NB4 (cell line): ENCODE results near the gene FAM32A.

Experiments
- CTCF ChIP-seq: IDR thresholded peaks from one replicate; pipeline ENCODE4 v1.5.1; 2012; ENCODE audit warnings: low read depth, low read length
- MAX ChIP-seq: IDR thresholded peaks from 2 replicates; pipeline ENCODE4 v1.6.1; 2011; ENCODE audit warnings: low read depth, low read length
- MYC ChIP-seq: IDR thresholded peaks from 2 replicates; pipeline ENCODE4 v1.6.1; 2011; ENCODE audit warnings: low read depth, low read length
- POLR2A ChIP-seq: IDR thresholded peaks from 2 replicates; pipeline ENCODE4 v1.6.1; 2011; ENCODE audit warnings: mild to moderate bottlenecking; ENCODE audit not compliant: insufficient read length; ENCODE audit errors: extremely low read depth

DNA sequence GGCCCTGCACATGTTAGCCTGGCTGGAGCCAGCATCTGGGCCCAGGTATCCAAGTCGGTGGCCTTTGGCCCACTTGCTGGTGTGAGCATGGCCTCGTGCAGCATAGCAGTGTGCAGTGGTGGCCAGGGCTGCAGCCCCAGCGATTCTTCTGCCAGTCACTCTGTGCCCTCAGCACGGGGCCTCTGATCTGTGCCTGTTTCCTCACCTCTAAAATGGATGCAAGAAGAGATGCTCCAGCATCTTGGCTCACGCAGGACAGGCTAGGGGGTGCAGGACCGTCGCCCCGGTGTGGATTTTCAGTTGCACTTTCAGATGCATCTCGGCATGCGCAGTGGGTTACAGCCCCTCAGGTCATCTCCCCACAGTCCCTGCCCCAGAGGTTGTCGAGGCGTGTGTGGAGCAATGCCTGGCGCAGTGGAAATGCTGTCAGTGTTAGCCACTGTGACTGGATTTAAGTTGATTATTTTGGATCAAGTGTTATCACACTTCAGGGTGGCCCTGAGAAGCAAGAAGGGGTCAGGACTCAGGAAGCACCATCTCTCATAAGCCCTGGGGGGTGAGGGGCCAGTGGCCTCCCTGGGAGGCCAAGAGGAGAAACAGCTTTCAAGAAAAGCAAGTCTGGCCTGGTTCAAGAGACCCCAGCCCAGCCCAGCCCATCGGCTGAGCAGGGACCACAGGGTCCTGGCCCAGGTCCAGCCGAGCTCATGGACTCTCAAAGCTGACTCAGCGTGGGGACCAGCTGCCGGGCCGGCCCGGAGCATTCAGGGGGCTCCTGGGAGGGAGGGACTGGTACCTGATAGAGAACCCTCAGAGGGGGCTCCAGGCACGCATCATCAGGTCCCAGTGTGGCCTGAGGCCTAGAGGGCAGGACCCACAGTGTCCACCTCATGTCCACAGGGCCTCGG is 40.3 kb downstream of the FAM32A start:
- TF ChIP-seq CTCF (no peak), POLR2A (no peak), MAX (no peak), MYC (no peak)
